Caco-2 (cell line): ENCODE measurements around the gene CYTH2. TPM values are rescaled to one million over a fixed set of nuclear protein-coding genes. Genes with fewer than 3 reads are reported as not detected.

Source experiments
- BruUV-seq: library from RNA; stranded (reverse); fragments of 400-500 nt; replicated peaks from 2 replicates; lab custom pipeline; 2021; lab: Mats Ljungman, UMichigan
- CTCF ChIA-PET: fragments of 300-600 bp; sonication (Branson Sonifier 250); formaldehyde crosslinking; loops from one replicate; lab custom pipeline; 2022; ENCODE audit warnings: antibody characterized with exemption; lab: Charles Lee
- POLR2A ChIA-PET: fragments of 300-600 bp; sonication (Branson Sonifier 250); formaldehyde crosslinking; loops from one replicate; lab custom pipeline; 2022; ENCODE audit warnings: antibody characterized with exemption; lab: Charles Lee
- DNase-seq, 2 experiments: peaks; one replicate each; pipeline versions ENCODE4 v3.0.0 to v3.0.0-alpha.2; 2020 to 2022
- H3K27me3 ChIP-seq: replicated peaks from 2 replicates; pipeline ENCODE4 v1.6.0; 2011; ENCODE audit warnings: low read length; ENCODE audit not compliant: control insufficient read depth, insufficient read depth
- H3K36me3 ChIP-seq: 2 replicates; pipeline ENCODE4 v1.5.1; 2011; ENCODE audit warnings: low read length; ENCODE audit not compliant: control insufficient read depth, insufficient read depth
- H3K4me1 ChIP-seq: fragments of 250-450 bp; sonication (Bioruptor Pico); 2 replicates; pipeline ENCODE4 v1.5.1; 2020; ENCODE audit warnings: mild to moderate bottlenecking
- H3K4me3 ChIP-seq: 2 replicates; pipeline ENCODE4 v1.5.1; 2011; ENCODE audit warnings: low read depth, mild to moderate bottlenecking, control low read depth, low read length
- H3K9me3 ChIP-seq: fragments of 250-450 bp; sonication (Bioruptor Pico); 2 replicates; pipeline ENCODE4 v1.5.1; 2020; ENCODE audit warnings: mild to moderate bottlenecking, moderate library complexity
- H3K27ac Mint-ChIP-seq: one replicate; pipeline ENCODE4 v1.8.0; 2022; ENCODE audit warnings: mixed read lengths; ENCODE audit not compliant: unreplicated experiment
- H3K27me3 Mint-ChIP-seq: one replicate; pipeline ENCODE4 v1.8.0; 2022; ENCODE audit warnings: mixed read lengths; ENCODE audit not compliant: insufficient read depth, unreplicated experiment
- H3K36me3 Mint-ChIP-seq: one replicate; pipeline ENCODE4 v1.8.0; 2022; ENCODE audit warnings: mild to moderate bottlenecking, mixed read lengths; ENCODE audit not compliant: insufficient read depth, unreplicated experiment
- H3K4me1 Mint-ChIP-seq: one replicate; pipeline ENCODE4 v1.8.0; 2022; ENCODE audit warnings: low read depth, mixed read lengths; ENCODE audit not compliant: unreplicated experiment
- H3K4me3 Mint-ChIP-seq: one replicate; pipeline ENCODE4 v1.8.0; 2022; ENCODE audit warnings: mild to moderate bottlenecking, moderate library complexity, mixed read lengths; ENCODE audit not compliant: unreplicated experiment
- H3K9me3 Mint-ChIP-seq: one replicate; pipeline ENCODE4 v1.8.0; 2022; ENCODE audit warnings: mixed read lengths; ENCODE audit not compliant: unreplicated experiment
- intact Hi-C: fragments of 100-400 bp; cut with micrococcal nuclease; formaldehyde crosslinking; loops from one replicate; pipeline ENCODE4 v1.10.0; 2022; ENCODE audit not compliant: unreplicated experiment
- total RNA-seq: library from RNA; stranded (reverse); gene quantifications from 2 replicates; pipeline ENCODE4 v1.2.3, GENCODE V29; 2022
- TF ChIP-seq, protein P1 (sequence below), 2 experiments: fragments of 200-600 bp in 1 of 2; IDR thresholded peaks; 1 replicate in 1 of 2; 2 replicates in 1 of 2; pipeline versions ENCODE4 v1.5.1 to v1.8.0; 2011 to 2022; ENCODE audit warnings: antibody characterized with exemption in 1 of 2, control low read depth in 1 of 2, inconsistent platforms in 1 of 2, low read depth in 1 of 2, low read length in 1 of 2, mild to moderate bottlenecking in 1 of 2, moderate library complexity in 1 of 2; ENCODE audit not compliant: insufficient read depth in 1 of 2, severe bottlenecking in 1 of 2, unreplicated experiment in 1 of 2

CYTH2 gene
- total RNA-seq, 1 experiment from 2014 or later: 74.6 TPM

DNA sequence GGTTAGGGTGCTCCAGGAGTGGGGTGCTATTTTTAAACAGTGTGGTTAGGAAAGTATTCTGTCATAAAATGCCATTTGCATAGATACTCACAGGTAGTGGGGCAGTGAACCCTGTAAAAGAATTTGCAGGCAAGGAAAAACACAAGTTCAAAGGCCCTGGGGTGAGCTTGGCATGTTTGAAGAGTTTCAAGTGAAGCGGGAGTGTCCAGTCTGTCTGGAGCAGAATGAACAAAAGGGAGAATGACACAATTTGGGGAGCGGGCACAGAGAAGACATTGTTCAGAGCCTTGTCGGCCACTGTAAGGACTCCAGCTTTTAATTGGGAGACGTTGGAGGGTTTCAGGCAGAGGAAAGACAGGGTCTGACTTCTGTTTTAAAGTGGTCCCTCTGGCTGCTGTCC, 20.6 kb upstream of the CYTH2 start:
- BruUV-seq: no TSS peak
- no peaks in the 10 kb centered on the region for H3K9me3 Mint-ChIP-seq
- Histone ChIP-seq H3K4me3 (no peak overlapping the region), H3K9me3 (no peaks in the 10 kb centered on the region), H3K27me3 (no peaks in the 10 kb centered on the region), H3K36me3 (peaks cover 1% of the 10 kb centered on the region), H3K4me1 (peaks cover 10% of the 10 kb centered on the region)
- intact Hi-C loops: no loop called here
- TF ChIP-seq, protein P1, sequence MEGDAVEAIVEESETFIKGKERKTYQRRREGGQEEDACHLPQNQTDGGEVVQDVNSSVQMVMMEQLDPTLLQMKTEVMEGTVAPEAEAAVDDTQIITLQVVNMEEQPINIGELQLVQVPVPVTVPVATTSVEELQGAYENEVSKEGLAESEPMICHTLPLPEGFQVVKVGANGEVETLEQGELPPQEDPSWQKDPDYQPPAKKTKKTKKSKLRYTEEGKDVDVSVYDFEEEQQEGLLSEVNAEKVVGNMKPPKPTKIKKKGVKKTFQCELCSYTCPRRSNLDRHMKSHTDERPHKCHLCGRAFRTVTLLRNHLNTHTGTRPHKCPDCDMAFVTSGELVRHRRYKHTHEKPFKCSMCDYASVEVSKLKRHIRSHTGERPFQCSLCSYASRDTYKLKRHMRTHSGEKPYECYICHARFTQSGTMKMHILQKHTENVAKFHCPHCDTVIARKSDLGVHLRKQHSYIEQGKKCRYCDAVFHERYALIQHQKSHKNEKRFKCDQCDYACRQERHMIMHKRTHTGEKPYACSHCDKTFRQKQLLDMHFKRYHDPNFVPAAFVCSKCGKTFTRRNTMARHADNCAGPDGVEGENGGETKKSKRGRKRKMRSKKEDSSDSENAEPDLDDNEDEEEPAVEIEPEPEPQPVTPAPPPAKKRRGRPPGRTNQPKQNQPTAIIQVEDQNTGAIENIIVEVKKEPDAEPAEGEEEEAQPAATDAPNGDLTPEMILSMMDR (IDR thresholded peaks at IDR 0.05; ENCODE audit: insufficient read depth in 1 of 2, low read depth in 1 of 2, low read length in 1 of 2, severe bottlenecking in 1 of 2, unreplicated experiment in 1 of 2): no peak
- CTCF ChIA-PET: interaction anchor here (1.4 kb wide), 1 partner anchor 136 kb away, joined by 3 read pairs; no protein-coding TSS in a partner anchor
- H3K4me3 Mint-ChIP-seq: no peak overlapping the region
- peaks cover 21% of the 10 kb centered on the region for H3K4me1 Mint-ChIP-seq
- H3K27ac Mint-ChIP-seq: no peak overlapping the region
- H3K27me3 Mint-ChIP-seq: no peaks in the 10 kb centered on the region
- peaks cover 75% of the 10 kb centered on the region for H3K36me3 Mint-ChIP-seq
- no peak for DNase-seq
- POLR2A ChIA-PET: no interaction called here

DNA sequence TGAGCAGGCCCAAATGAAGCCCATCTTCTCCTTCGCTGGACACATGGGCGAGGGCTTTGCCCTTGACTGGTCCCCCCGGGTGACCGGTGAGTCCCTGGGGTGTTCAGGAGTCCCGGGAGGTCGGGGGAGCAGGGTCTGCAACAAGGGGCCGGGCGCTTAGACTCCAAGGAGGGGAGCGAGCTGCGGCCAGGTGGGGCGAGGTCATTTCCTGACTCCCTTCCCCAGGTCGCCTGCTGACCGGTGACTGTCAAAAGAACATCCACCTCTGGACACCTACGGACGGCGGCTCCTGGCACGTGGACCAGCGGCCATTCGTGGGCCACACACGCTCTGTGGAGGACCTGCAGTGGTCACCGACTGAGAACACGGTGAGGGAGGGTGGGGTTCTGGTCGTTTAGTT, 18.7 kb upstream of the CYTH2 start:
- CTCF ChIA-PET: no interaction called here
- Mint-ChIP-seq H3K27ac (no peak overlapping the region), H3K27me3 (no peaks in the 10 kb centered on the region), H3K36me3 (peaks cover 89% of the 10 kb centered on the region), H3K4me3 (no peak overlapping the region), H3K4me1 (peaks cover 9% of the 10 kb centered on the region), H3K9me3 (no peaks in the 10 kb centered on the region)
- peaks cover 3% of the 10 kb centered on the region; the same call in 1 of the 2 replicates for H3K4me1 ChIP-seq
- TF ChIP-seq, protein P1 (IDR thresholded peaks at IDR 0.05; ENCODE audit: insufficient read depth in 1 of 2, low read depth in 1 of 2, low read length in 1 of 2, severe bottlenecking in 1 of 2, unreplicated experiment in 1 of 2): no peak
- peaks cover 1% of the 10 kb centered on the region for H3K36me3 ChIP-seq
- no peak overlapping the region for H3K4me3 ChIP-seq
- no peak for DNase-seq
- intact Hi-C loops: no loop called here
- no peaks in the 10 kb centered on the region for H3K27me3 ChIP-seq
- BruUV-seq: no TSS peak
- POLR2A ChIA-PET: interaction anchor here (0.5 kb wide), 1 partner anchor 59 kb away, joined by 3 read pairs; no protein-coding TSS in a partner anchor
- no peaks in the 10 kb centered on the region for H3K9me3 ChIP-seq

DNA sequence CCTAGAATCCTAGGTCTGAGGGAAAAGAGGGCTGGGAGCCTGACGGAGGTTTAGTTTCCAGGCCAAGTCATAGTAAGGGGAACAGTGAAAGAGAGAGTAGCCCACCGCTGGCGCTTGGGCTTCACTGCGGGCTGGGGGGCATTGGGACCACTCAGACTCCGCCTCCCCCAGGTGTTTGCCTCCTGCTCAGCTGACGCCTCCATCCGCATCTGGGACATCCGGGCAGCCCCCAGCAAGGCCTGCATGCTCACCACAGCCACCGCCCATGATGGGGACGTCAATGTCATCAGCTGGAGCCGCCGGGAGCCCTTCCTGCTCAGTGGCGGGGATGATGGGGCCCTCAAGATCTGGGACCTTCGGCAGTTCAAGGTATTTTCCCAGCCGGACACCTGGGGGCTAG, 18.3 kb upstream of the CYTH2 start:
- Mint-ChIP-seq H3K36me3 (peaks cover 89% of the 10 kb centered on the region), H3K27ac (no peak overlapping the region), H3K4me3 (no peak overlapping the region), H3K27me3 (no peaks in the 10 kb centered on the region), H3K4me1 (peaks cover 7% of the 10 kb centered on the region), H3K9me3 (no peaks in the 10 kb centered on the region)
- H3K9me3 ChIP-seq: no peaks in the 10 kb centered on the region
- intact Hi-C loops: no loop called here
- POLR2A ChIA-PET: interaction anchor here (0.5 kb wide), 1 partner anchor 59 kb away, joined by 3 read pairs; no protein-coding TSS in a partner anchor
- H3K4me1 ChIP-seq: peaks cover 3% of the 10 kb centered on the region; the same call in 1 of the 2 replicates
- no peaks in the 10 kb centered on the region for H3K27me3 ChIP-seq
- no peak overlapping the region for H3K4me3 ChIP-seq
- peaks cover 1% of the 10 kb centered on the region for H3K36me3 ChIP-seq
- no TSS peak for BruUV-seq
- CTCF ChIA-PET: no interaction called here
- no peak for DNase-seq
- TF ChIP-seq, protein P1 (IDR thresholded peaks at IDR 0.05; ENCODE audit: insufficient read depth in 1 of 2, low read depth in 1 of 2, low read length in 1 of 2, severe bottlenecking in 1 of 2, unreplicated experiment in 1 of 2): no peak
